Measurements from ENCODE around the gene CCDC88A.

DNA sequence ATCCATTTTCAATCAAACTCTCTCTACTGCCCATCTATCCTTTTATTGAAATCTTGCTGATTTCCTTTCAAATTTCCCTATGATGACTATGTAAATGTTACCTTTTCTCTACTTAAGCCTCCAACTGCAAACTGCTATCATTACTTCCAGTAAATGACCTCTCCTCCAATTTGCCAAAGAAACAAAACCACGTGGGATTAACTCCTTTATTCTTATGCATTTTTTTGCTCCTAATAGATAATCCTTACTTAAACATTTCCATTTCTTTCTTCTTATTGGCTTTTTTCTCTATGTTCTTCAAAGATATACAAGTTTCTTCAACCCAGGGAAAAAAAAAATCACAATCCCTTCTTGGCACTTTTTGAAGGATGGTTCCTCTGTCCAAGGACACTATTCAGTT lies 61.2 kb downstream of the CCDC88A start:
- TF ChIP-seq CTCF (conservative IDR thresholded peaks at IDR 0.05) (no peak), ZFX (IDR thresholded peaks at IDR 0.05) (no peak)
